HG03342 (cell line): ENCODE results near the gene VSTM2B.

Source experiments
- ATAC-seq: cut with Tn5 transposase; IDR thresholded peaks from one replicate; pipeline ENCODE4 v1.9.1; 2021; ENCODE audit warnings: mild to moderate bottlenecking, moderate library complexity; ENCODE audit not compliant: unreplicated experiment

Gene VSTM2B

GRCh38 chr19:29529646-29530539 lies 4.1 kb downstream of the VSTM2B start:
- ATAC-seq = no peak

GRCh38 chr19:29530540-29531457 lies 5.0 kb downstream of the VSTM2B start:
- no peak for ATAC-seq

GRCh38 chr19:29531458-29532025 lies 5.7 kb downstream of the VSTM2B start:
- ATAC-seq = no peak

- no peak for ATAC-seq
Observed at GRCh38 chr19:29532097-29532496, 6.3 kb downstream of the VSTM2B start.

GRCh38 chr19:29532956-29533355 lies 7.2 kb downstream of the VSTM2B start:
- ATAC-seq = no peak

GRCh38 chr19:29533578-29534544 lies 8.1 kb downstream of the VSTM2B start:
- no peak for ATAC-seq

- no peak for ATAC-seq
Observed at GRCh38 chr19:29535214-29535831, 9.5 kb downstream of the VSTM2B start.

GRCh38 chr19:29535984-29536508 lies 10.3 kb downstream of the VSTM2B start:
- no peak for ATAC-seq

GRCh38 chr19:29537181-29537580 lies 11.4 kb downstream of the VSTM2B start:
- no peak for ATAC-seq

GRCh38 chr19:29537601-29538000 lies 11.8 kb downstream of the VSTM2B start:
- no peak for ATAC-seq

- no peak for ATAC-seq
Observed at GRCh38 chr19:29538146-29538545, 12.4 kb downstream of the VSTM2B start.

GRCh38 chr19:29538651-29539050 lies 12.9 kb downstream of the VSTM2B start:
- ATAC-seq = no peak

- ATAC-seq = no peak
Observed at GRCh38 chr19:29539131-29539530, 13.3 kb downstream of the VSTM2B start.

GRCh38 chr19:29539670-29540069 lies 13.9 kb downstream of the VSTM2B start:
- no peak for ATAC-seq

GRCh38 chr19:29540114-29540513 lies 14.3 kb downstream of the VSTM2B start:
- ATAC-seq = no peak

- ATAC-seq = no peak
Observed at GRCh38 chr19:29541473-29542253, 15.9 kb downstream of the VSTM2B start.

GRCh38 chr19:29542327-29542726 lies 16.5 kb downstream of the VSTM2B start:
- no peak for ATAC-seq

GRCh38 chr19:29542776-29543175 lies 17.0 kb downstream of the VSTM2B start:
- no peak for ATAC-seq

GRCh38 chr19:29543381-29543780 lies 17.6 kb downstream of the VSTM2B start:
- no peak for ATAC-seq
